ENCODE data around the gene TP53I11. TPM values are rescaled to one million over a fixed set of nuclear protein-coding genes. Genes with fewer than 3 reads are reported as not detected.

TP53I11 gene
- total and polyA plus RNA-seq, 4 donors = 16.3 to 147 (median 75.9) TPM

- H3K9me3 ChIP-seq (ENCODE audit: control insufficient read depth, insufficient read depth, low read length) = no peaks in the 10 kb centered on the region
- no peak overlapping the region for H3K27ac ChIP-seq (ENCODE audit: low read depth, low read length)
- H3K36me3 ChIP-seq (ENCODE audit: control insufficient read depth, insufficient read depth, low read length) = peaks cover 41% of the 10 kb centered on the region
- H3K27me3 ChIP-seq (ENCODE audit: control insufficient read depth, insufficient read depth, low read length) = no peaks in the 10 kb centered on the region
- no peak overlapping the region for H3K4me3 ChIP-seq (ENCODE audit: low read depth, low read length)
- DNase-seq (ENCODE audit: low read depth in 4 of 6, low spot score in 6 of 6) = peak; percentile 80 to 98 (median 88)
- WGBS (ENCODE audit: insufficient coverage) = 11% methylated on average over 20 of the region's 20 CpGs
- H3K4me1 ChIP-seq (ENCODE audit: control insufficient read depth, insufficient read depth, low read length) = peaks cover 50% of the 10 kb centered on the region
Observed at GRCh38 chr11:44936525-44936924, 14.2 kb downstream of the TP53I11 start.

GRCh38 chr11:44934735-44935250, 15.9 kb downstream of the TP53I11 start:
- no peak overlapping the region for H3K4me3 ChIP-seq (ENCODE audit: low read depth, low read length)
- no peaks in the 10 kb centered on the region for H3K27me3 ChIP-seq (ENCODE audit: control insufficient read depth, insufficient read depth, low read length)
- H3K9me3 ChIP-seq (ENCODE audit: control insufficient read depth, insufficient read depth, low read length) = no peaks in the 10 kb centered on the region
- WGBS (ENCODE audit: insufficient coverage) = 89% methylated on average over 13 of the region's 13 CpGs
- H3K4me1 ChIP-seq (ENCODE audit: control insufficient read depth, insufficient read depth, low read length) = peaks cover 43% of the 10 kb centered on the region
- no peak overlapping the region for H3K27ac ChIP-seq (ENCODE audit: low read depth, low read length)
- H3K36me3 ChIP-seq (ENCODE audit: control insufficient read depth, insufficient read depth, low read length) = peaks cover 56% of the 10 kb centered on the region
- no peak for DNase-seq (ENCODE audit: low read depth in 4 of 6, low spot score in 6 of 6)

GRCh38 chr11:44934110-44934509, 16.6 kb downstream of the TP53I11 start:
- Histone ChIP-seq H3K27me3 (ENCODE audit: control insufficient read depth, insufficient read depth, low read length) (no peaks in the 10 kb centered on the region), H3K9me3 (ENCODE audit: control insufficient read depth, insufficient read depth, low read length) (no peaks in the 10 kb centered on the region), H3K4me1 (ENCODE audit: control insufficient read depth, insufficient read depth, low read length) (peaks cover 38% of the 10 kb centered on the region), H3K4me3 (ENCODE audit: low read depth, low read length) (no peak overlapping the region), H3K36me3 (ENCODE audit: control insufficient read depth, insufficient read depth, low read length) (peaks cover 63% of the 10 kb centered on the region), H3K27ac (ENCODE audit: low read depth, low read length) (no peak overlapping the region)
- WGBS (ENCODE audit: insufficient coverage) = 68% methylated on average over 2 of the region's 2 CpGs
- DNase-seq (ENCODE audit: low read depth in 4 of 6, low spot score in 6 of 6) = no peak

- H3K27me3 ChIP-seq (ENCODE audit: control insufficient read depth, insufficient read depth, low read length) = no peaks in the 10 kb centered on the region
- no peak overlapping the region for H3K4me3 ChIP-seq (ENCODE audit: low read depth, low read length)
- peaks cover 61% of the 10 kb centered on the region for H3K36me3 ChIP-seq (ENCODE audit: control insufficient read depth, insufficient read depth, low read length)
- WGBS (ENCODE audit: insufficient coverage) = 91% methylated on average over 2 of the region's 3 CpGs
- peaks cover 34% of the 10 kb centered on the region for H3K4me1 ChIP-seq (ENCODE audit: control insufficient read depth, insufficient read depth, low read length)
- DNase-seq (ENCODE audit: low read depth in 4 of 6, low spot score in 6 of 6) = no peak
- H3K9me3 ChIP-seq (ENCODE audit: control insufficient read depth, insufficient read depth, low read length) = no peaks in the 10 kb centered on the region
- H3K27ac ChIP-seq (ENCODE audit: low read depth, low read length) = no peak overlapping the region
Observed at GRCh38 chr11:44931466-44931865, 19.2 kb downstream of the TP53I11 start.

- peaks cover 37% of the 10 kb centered on the region for H3K4me1 ChIP-seq (ENCODE audit: control insufficient read depth, insufficient read depth, low read length)
- H3K27me3 ChIP-seq (ENCODE audit: control insufficient read depth, insufficient read depth, low read length) = no peaks in the 10 kb centered on the region
- no peak overlapping the region for H3K27ac ChIP-seq (ENCODE audit: low read depth, low read length)
- DNase-seq (ENCODE audit: low read depth in 4 of 6, low spot score in 6 of 6) = no peak
- 48% methylated on average over 12 of the region's 13 CpGs for WGBS (ENCODE audit: insufficient coverage)
- no peak overlapping the region for H3K4me3 ChIP-seq (ENCODE audit: low read depth, low read length)
- H3K9me3 ChIP-seq (ENCODE audit: control insufficient read depth, insufficient read depth, low read length) = no peaks in the 10 kb centered on the region
- peaks cover 63% of the 10 kb centered on the region for H3K36me3 ChIP-seq (ENCODE audit: control insufficient read depth, insufficient read depth, low read length)
Observed at GRCh38 chr11:44930588-44931302, 19.9 kb downstream of the TP53I11 start.

GRCh38 chr11:44928816-44929215, 21.9 kb downstream of the TP53I11 start:
- Histone ChIP-seq H3K27ac (ENCODE audit: low read depth, low read length) (no peak overlapping the region), H3K27me3 (ENCODE audit: control insufficient read depth, insufficient read depth, low read length) (no peaks in the 10 kb centered on the region), H3K4me1 (ENCODE audit: control insufficient read depth, insufficient read depth, low read length) (peaks cover 37% of the 10 kb centered on the region), H3K9me3 (ENCODE audit: control insufficient read depth, insufficient read depth, low read length) (no peaks in the 10 kb centered on the region), H3K36me3 (ENCODE audit: control insufficient read depth, insufficient read depth, low read length) (peaks cover 62% of the 10 kb centered on the region), H3K4me3 (ENCODE audit: low read depth, low read length) (no peak overlapping the region)
- DNase-seq (ENCODE audit: low read depth in 4 of 6, low spot score in 6 of 6) = no peak
- 90% methylated on average over 3 of the region's 4 CpGs for WGBS (ENCODE audit: insufficient coverage)

- H3K4me3 ChIP-seq (ENCODE audit: low read depth, low read length) = no peak overlapping the region
- 80% methylated on average over 2 of the region's 4 CpGs for WGBS (ENCODE audit: insufficient coverage)
- no peak overlapping the region for H3K27ac ChIP-seq (ENCODE audit: low read depth, low read length)
- no peaks in the 10 kb centered on the region for H3K27me3 ChIP-seq (ENCODE audit: control insufficient read depth, insufficient read depth, low read length)
- DNase-seq (ENCODE audit: low read depth in 4 of 6, low spot score in 6 of 6) = no peak
- peaks cover 30% of the 10 kb centered on the region for H3K4me1 ChIP-seq (ENCODE audit: control insufficient read depth, insufficient read depth, low read length)
- H3K36me3 ChIP-seq (ENCODE audit: control insufficient read depth, insufficient read depth, low read length) = peaks cover 62% of the 10 kb centered on the region
- no peaks in the 10 kb centered on the region for H3K9me3 ChIP-seq (ENCODE audit: control insufficient read depth, insufficient read depth, low read length)
Observed at GRCh38 chr11:44928144-44928543, 22.5 kb downstream of the TP53I11 start.

GRCh38 chr11:44927174-44927661, 23.5 kb downstream of the TP53I11 start:
- Histone ChIP-seq H3K36me3 (ENCODE audit: control insufficient read depth, insufficient read depth, low read length) (peaks cover 70% of the 10 kb centered on the region), H3K4me3 (ENCODE audit: low read depth, low read length) (no peak overlapping the region), H3K4me1 (ENCODE audit: control insufficient read depth, insufficient read depth, low read length) (peaks cover 30% of the 10 kb centered on the region), H3K9me3 (ENCODE audit: control insufficient read depth, insufficient read depth, low read length) (no peaks in the 10 kb centered on the region), H3K27me3 (ENCODE audit: control insufficient read depth, insufficient read depth, low read length) (no peaks in the 10 kb centered on the region), H3K27ac (ENCODE audit: low read depth, low read length) (peak overlapping the region; percentile 1)
- 5% methylated on average over 14 of the region's 16 CpGs for WGBS (ENCODE audit: insufficient coverage)
- peak in 2 of 6 donors; percentile 89 to 91 for DNase-seq (ENCODE audit: low read depth in 4 of 6, low spot score in 6 of 6)

- Histone ChIP-seq H3K27ac (ENCODE audit: low read depth, low read length) (no peak overlapping the region), H3K4me1 (ENCODE audit: control insufficient read depth, insufficient read depth, low read length) (peaks cover 28% of the 10 kb centered on the region), H3K4me3 (ENCODE audit: low read depth, low read length) (no peak overlapping the region), H3K36me3 (ENCODE audit: control insufficient read depth, insufficient read depth, low read length) (peaks cover 70% of the 10 kb centered on the region), H3K27me3 (ENCODE audit: control insufficient read depth, insufficient read depth, low read length) (no peaks in the 10 kb centered on the region), H3K9me3 (ENCODE audit: control insufficient read depth, insufficient read depth, low read length) (no peaks in the 10 kb centered on the region)
- WGBS (ENCODE audit: insufficient coverage) = 76% methylated on average over 8 of the region's 8 CpGs
- DNase-seq (ENCODE audit: low read depth in 4 of 6, low spot score in 6 of 6) = peak in 1 of 6 donors; percentile 49
Observed at GRCh38 chr11:44926036-44926435, 24.6 kb downstream of the TP53I11 start.

GRCh38 chr11:44923806-44924205, 26.9 kb downstream of the TP53I11 start:
- Histone ChIP-seq H3K27ac (ENCODE audit: low read depth, low read length) (no peak overlapping the region), H3K36me3 (ENCODE audit: control insufficient read depth, insufficient read depth, low read length) (peaks cover 69% of the 10 kb centered on the region), H3K9me3 (ENCODE audit: control insufficient read depth, insufficient read depth, low read length) (no peaks in the 10 kb centered on the region), H3K4me3 (ENCODE audit: low read depth, low read length) (no peak overlapping the region), H3K27me3 (ENCODE audit: control insufficient read depth, insufficient read depth, low read length) (no peaks in the 10 kb centered on the region), H3K4me1 (ENCODE audit: control insufficient read depth, insufficient read depth, low read length) (peaks cover 34% of the 10 kb centered on the region)
- DNase-seq (ENCODE audit: low read depth in 4 of 6, low spot score in 6 of 6) = no peak
- no CpG with 5 or more reads among the region's 3 CpGs for WGBS (ENCODE audit: insufficient coverage)
